ENCODE data around the gene NTRK3. TPM values are rescaled to one million over a fixed set of nuclear protein-coding genes. Genes with fewer than 3 reads are reported as not detected.
"Not testable (repeated sequence)": the region's sequence is repeated elsewhere in the genome, so short reads cannot be mapped to it uniquely, and the experiment has no call there.

The NTRK3 gene
- total RNA-seq, 1 donor from 2014 or later = 11.8 TPM

- no peak for DNase-seq (ENCODE audit: low spot score)
These were observed 378.6 kb downstream of the NTRK3 start for GRCh38 chr15:87877822-87878542.

GRCh38 chr15:87877114-87877810 is 379.3 kb downstream of the NTRK3 start:
- DNase-seq (ENCODE audit: low spot score) = no peak

- DNase-seq (ENCODE audit: low spot score) = no peak
These were observed 381.4 kb downstream of the NTRK3 start for GRCh38 chr15:87874896-87875711.

- no peak for DNase-seq (ENCODE audit: low spot score)
These were observed 383.0 kb downstream of the NTRK3 start for GRCh38 chr15:87873516-87873915.

GRCh38 chr15:87871731-87872320 is 384.7 kb downstream of the NTRK3 start:
- DNase-seq (ENCODE audit: low spot score) = no peak

- no peak for DNase-seq (ENCODE audit: low spot score)
These were observed 385.3 kb downstream of the NTRK3 start for GRCh38 chr15:87871258-87871681.

- DNase-seq (ENCODE audit: low spot score) = no peak
These were observed 389.6 kb downstream of the NTRK3 start for GRCh38 chr15:87866961-87867360.

GRCh38 chr15:87863152-87863551 is 393.4 kb downstream of the NTRK3 start:
- DNase-seq (ENCODE audit: low spot score) = no peak

GRCh38 chr15:87860743-87861142 is 395.8 kb downstream of the NTRK3 start:
- no peak for DNase-seq (ENCODE audit: low spot score)

GRCh38 chr15:87858651-87859050 is 397.9 kb downstream of the NTRK3 start:
- no peak for DNase-seq (ENCODE audit: low spot score)

- no peak for DNase-seq (ENCODE audit: low spot score)
These were observed 405.0 kb downstream of the NTRK3 start for GRCh38 chr15:87851497-87851896.

GRCh38 chr15:87850916-87851315 is 405.6 kb downstream of the NTRK3 start:
- no peak for DNase-seq (ENCODE audit: low spot score)

- DNase-seq (ENCODE audit: low spot score) = no peak
These were observed 407.4 kb downstream of the NTRK3 start for GRCh38 chr15:87849181-87849580.

- no peak for DNase-seq (ENCODE audit: low spot score)
These were observed 408.5 kb downstream of the NTRK3 start for GRCh38 chr15:87848012-87848411.

- DNase-seq (ENCODE audit: low spot score) = no peak
These were observed 409.8 kb downstream of the NTRK3 start for GRCh38 chr15:87846746-87847145.

GRCh38 chr15:87843312-87843711 is 413.2 kb downstream of the NTRK3 start:
- DNase-seq (ENCODE audit: low spot score) = no peak

GRCh38 chr15:87841426-87841998 is 415.0 kb downstream of the NTRK3 start:
- DNase-seq (ENCODE audit: low spot score) = no peak

GRCh38 chr15:87835830-87836229 is 420.7 kb downstream of the NTRK3 start:
- not testable (repeated sequence) for DNase-seq (ENCODE audit: low spot score)

- not testable (repeated sequence) for DNase-seq (ENCODE audit: low spot score)
These were observed 423.2 kb downstream of the NTRK3 start for GRCh38 chr15:87833333-87833732.

GRCh38 chr15:87829332-87830050 is 427.0 kb downstream of the NTRK3 start:
- no peak for DNase-seq (ENCODE audit: low spot score)

GRCh38 chr15:87828608-87829007 is 427.9 kb downstream of the NTRK3 start:
- no peak for DNase-seq (ENCODE audit: low spot score)
